Activated naive CD8-positive, alpha-beta T cell treated with anti-CD3 and anti-CD28 coated beads for 36 hours (primary cell): Measurements from ENCODE around the gene FBXL5. TPM values are rescaled to one million over a fixed set of nuclear protein-coding genes. Genes with fewer than 3 reads are reported as not detected.
A peak's percentile ranks its signal among the peaks of the same experiment; 100 is the strongest.

Experiments used
- DNase-seq: peaks from one replicate; pipeline ENCODE4 v3.0.0; 2021
- H3K27ac Mint-ChIP-seq: one replicate; pipeline ENCODE4 v1.8.0; 2022; ENCODE audit warnings: mild to moderate bottlenecking, moderate library complexity, mixed read lengths
- H3K27me3 Mint-ChIP-seq: one replicate; pipeline ENCODE4 v1.8.0; 2022; ENCODE audit warnings: mild to moderate bottlenecking, mixed read lengths
- H3K36me3 Mint-ChIP-seq: one replicate; pipeline ENCODE4 v1.8.0; 2021; ENCODE audit warnings: mild to moderate bottlenecking, mixed read lengths
- H3K4me1 Mint-ChIP-seq: one replicate; pipeline ENCODE4 v1.8.0; 2021; ENCODE audit warnings: mixed read lengths
- H3K4me3 Mint-ChIP-seq: one replicate; pipeline ENCODE4 v1.8.0; 2022; ENCODE audit warnings: mild to moderate bottlenecking, moderate library complexity, mixed read lengths
- H3K9me3 Mint-ChIP-seq: one replicate; pipeline ENCODE4 v1.8.0; 2022; ENCODE audit warnings: mixed read lengths
- total RNA-seq, 2 experiments: library from RNA; stranded (reverse); gene quantifications; one replicate each; pipeline ENCODE4 v1.2.3, GENCODE V29; 2021

FBXL5 gene
- total RNA-seq, 2 experiments from 2014 or later: 30.3 to 31.0 TPM

DNA sequence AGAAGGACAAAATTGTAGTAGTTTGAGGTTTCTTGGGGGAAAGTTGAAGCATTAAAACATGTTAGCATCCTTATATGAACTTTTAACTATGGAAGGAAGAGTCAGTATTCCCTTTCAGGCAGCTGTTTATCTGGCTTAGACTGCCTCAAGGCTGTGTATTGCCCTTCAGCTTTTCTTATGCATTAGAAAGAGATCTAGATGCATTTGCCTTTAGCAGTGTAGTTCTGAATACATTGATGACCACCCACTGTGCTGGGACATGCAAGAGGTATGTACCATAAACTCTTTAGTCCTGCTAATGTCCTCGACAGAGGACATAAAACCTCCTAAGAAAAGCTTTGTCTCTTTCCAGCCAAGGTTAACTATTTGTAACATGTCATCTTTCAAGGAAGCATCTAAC is 29.3 kb upstream of the FBXL5 start:
- DNase-seq: no peak
- Mint-ChIP-seq H3K27ac (no peak overlapping the region), H3K9me3 (no peaks in the 10 kb centered on the region), H3K36me3 (peaks cover 31% of the 10 kb centered on the region), H3K27me3 (peaks cover 7% of the 10 kb centered on the region), H3K4me3 (no peak overlapping the region), H3K4me1 (peaks cover 32% of the 10 kb centered on the region)

DNA sequence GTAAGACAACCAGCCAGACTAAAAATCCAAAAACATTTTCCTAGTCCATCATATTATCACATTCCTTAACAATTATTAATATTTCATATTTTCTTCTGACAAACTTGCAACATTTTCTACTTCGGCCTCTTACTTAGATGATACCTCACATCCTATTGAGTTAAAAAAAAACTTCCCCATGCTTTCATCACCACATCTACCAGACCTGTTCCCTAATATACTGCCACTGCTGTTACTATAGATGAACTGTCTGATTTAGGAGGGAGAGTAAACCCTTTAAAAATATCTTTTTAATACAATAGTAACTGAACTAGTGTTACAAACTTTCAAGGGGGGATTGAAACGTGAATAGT is 28.0 kb upstream of the FBXL5 start:
- Mint-ChIP-seq H3K4me3 (peak overlapping the region; percentile 99), H3K27me3 (peaks cover 8% of the 10 kb centered on the region), H3K27ac (no peak overlapping the region), H3K4me1 (peaks cover 32% of the 10 kb centered on the region), H3K36me3 (peaks cover 31% of the 10 kb centered on the region), H3K9me3 (no peaks in the 10 kb centered on the region)
- DNase-seq: no peak

DNA sequence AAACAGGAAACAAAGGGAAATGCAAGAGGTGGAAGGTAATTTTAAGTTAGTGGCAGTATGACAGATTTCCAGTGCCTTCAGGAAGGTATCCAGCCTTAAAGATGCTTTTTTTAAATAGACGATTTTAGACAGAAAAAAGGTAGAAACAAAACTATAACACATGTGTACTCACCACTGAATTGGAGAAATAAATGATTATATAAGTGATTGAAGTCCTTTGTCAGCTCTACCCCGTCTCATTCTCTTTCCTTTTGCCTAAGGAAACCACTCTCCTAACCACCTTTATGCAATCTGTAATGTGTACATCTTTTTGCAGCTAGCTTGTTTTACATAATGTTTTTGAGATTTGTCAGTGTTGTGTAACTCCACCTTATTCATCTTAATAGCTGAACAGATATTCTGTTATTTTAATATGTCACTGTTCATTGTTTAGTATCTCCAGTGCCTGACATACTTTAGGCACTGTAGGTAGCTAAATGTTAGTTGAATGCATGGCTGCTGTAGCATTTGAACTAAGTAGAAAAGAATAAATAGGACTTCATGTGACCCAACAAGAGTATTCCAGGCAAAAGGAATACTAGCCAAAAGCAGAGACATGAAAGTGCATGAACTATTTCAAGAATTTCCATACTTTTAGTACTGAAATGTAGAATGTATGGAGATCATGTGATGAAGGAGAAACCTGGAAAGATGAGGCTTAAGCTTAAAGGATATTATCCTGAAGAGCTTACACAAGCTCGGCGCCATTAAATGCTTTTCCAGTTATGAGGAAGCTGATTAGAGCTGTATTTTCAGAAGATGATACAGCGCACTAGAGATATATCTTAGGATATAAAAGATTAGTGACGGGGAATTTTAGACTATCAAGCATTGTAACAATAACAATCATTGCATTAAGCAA is 27.3 kb upstream of the FBXL5 start:
- Mint-ChIP-seq H3K27ac (peak overlapping the region; percentile 98), H3K36me3 (peaks cover 30% of the 10 kb centered on the region), H3K27me3 (peaks cover 8% of the 10 kb centered on the region), H3K4me1 (peaks cover 36% of the 10 kb centered on the region), H3K9me3 (no peaks in the 10 kb centered on the region), H3K4me3 (peak overlapping the region; percentile 99)
- DNase-seq: no peak

DNA sequence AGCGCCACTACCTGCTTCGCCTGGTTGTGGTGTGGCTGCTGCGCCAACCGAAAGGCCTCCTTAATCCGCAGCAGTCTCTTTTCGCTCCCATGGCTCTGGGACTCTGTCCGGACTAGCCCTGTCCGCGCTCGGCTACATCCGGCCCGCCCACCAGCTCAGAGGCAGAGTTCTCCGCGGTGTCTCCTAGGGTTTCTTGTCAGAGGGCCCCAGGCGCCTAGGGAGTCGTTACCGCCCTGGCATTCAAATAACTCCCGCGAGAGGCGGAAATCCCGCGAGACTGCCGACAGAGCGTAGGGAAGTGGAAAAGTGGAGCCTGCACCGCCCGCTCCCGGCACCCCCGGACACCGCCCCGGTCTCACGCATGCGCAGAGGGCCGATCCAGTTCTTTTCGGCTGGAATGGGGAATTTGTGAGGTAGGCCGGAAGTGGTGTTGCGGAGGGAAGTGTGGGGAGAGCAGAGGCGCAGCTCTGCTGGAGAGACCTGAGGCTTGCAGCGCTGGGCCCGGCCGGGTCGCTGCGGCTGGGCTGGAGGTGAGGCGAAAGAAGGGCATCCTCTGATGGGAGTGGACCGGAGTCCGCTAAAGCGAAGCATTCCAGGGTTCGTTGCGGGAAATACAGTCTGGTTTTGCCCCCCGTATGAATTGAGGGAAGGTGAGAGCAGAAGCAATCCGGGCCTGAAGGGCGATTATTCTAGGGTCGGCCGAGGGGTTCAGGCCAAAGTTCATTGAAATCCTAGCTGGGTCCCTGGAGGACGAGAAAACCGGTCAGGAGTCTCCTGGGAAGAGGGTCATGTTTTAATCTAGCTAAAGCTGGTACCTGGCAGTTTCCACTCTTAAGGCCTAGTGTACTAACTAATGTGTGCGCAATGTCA is 26.4 kb upstream of the FBXL5 start, which contains the start of gene FAM200B:
Gene FAM200B (plus strand): TSS at position 456 of the 870 bp plus-strand sequence. CDS start 5,151 bp downstream, outside the sequence.
- peak; percentile 98 for DNase-seq
- H3K36me3 Mint-ChIP-seq: peaks cover 25% of the 10 kb centered on the region
- peak within 1 kb of the TSS; percentile 99 for H3K4me3 Mint-ChIP-seq
- H3K4me1 Mint-ChIP-seq: peaks cover 39% of the 10 kb centered on the region
- peaks cover 8% of the 10 kb centered on the region for H3K27me3 Mint-ChIP-seq
- peak within 1 kb of the TSS; percentile 98 for H3K27ac Mint-ChIP-seq
- H3K9me3 Mint-ChIP-seq: no peaks in the 10 kb centered on the region

DNA sequence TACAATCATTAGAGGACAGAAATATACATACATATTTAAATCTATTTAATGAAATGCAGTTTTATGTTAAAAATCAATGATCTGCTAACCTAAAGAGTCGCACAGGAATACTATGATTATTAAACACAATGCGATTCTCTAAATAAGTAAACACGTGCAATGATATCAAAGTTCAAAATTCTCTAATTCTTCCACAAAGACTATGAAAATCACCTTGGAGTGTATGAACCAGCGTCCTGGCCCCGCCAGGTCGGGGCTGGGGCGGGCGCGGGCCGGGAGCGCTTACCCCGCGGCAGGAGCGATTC is 25.9 kb upstream of the FBXL5 start:
- Mint-ChIP-seq H3K9me3 (no peaks in the 10 kb centered on the region), H3K27me3 (peaks cover 8% of the 10 kb centered on the region), H3K4me1 (peaks cover 35% of the 10 kb centered on the region), H3K27ac (peak overlapping the region; percentile 98), H3K4me3 (peak overlapping the region; percentile 99), H3K36me3 (peaks cover 21% of the 10 kb centered on the region)
- DNase-seq: no peak

DNA sequence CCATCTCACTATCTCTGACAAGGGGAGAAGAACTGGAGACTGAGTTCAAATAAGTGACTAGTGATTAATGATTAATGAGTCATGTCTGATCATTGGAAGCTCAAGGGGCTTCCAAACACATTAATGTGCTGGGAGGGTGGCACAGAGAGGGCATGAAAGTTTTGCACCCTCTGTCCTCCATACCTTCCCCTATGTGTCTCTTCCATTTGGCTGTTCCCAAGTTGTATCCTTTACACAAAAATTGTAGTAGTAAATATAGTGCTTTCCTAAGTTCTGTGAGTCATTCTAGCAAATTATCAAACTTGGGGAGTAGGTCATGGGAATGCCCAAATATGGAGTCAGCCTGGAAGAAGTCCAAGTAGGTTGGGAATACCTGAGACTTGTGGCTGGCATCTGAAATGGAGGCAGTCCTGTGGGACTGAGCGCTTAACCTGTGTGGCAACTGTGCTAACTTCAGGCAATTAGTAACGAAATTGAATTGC is 22.4 kb upstream of the FBXL5 start:
- no peak for DNase-seq
- Mint-ChIP-seq H3K27ac (no peak overlapping the region), H3K9me3 (no peaks in the 10 kb centered on the region), H3K27me3 (peaks cover 8% of the 10 kb centered on the region), H3K36me3 (peaks cover 11% of the 10 kb centered on the region), H3K4me3 (no peak overlapping the region), H3K4me1 (peaks cover 16% of the 10 kb centered on the region)

DNA sequence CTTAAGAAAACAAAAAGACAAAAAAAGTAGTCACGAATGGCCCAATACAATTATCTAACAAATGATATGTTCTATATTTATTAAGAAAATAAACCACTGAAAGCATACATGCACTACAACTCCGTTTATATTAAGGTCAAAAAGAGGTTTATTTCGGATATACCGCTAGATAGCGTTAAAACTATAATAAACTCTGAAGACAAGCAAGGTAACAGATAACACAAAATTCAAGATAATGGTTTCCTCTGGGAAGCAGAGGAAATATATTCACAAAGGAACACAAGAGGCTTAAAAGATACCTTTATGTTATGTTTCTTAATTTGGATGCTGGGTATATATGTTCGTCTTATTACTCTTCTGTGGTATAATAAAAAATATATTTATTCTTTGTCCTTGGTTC is 21.7 kb upstream of the FBXL5 start:
- Mint-ChIP-seq H3K27ac (no peak overlapping the region), H3K9me3 (no peaks in the 10 kb centered on the region), H3K27me3 (peaks cover 8% of the 10 kb centered on the region), H3K36me3 (peaks cover 11% of the 10 kb centered on the region), H3K4me1 (peaks cover 12% of the 10 kb centered on the region), H3K4me3 (no peak overlapping the region)
- DNase-seq: no peak

DNA sequence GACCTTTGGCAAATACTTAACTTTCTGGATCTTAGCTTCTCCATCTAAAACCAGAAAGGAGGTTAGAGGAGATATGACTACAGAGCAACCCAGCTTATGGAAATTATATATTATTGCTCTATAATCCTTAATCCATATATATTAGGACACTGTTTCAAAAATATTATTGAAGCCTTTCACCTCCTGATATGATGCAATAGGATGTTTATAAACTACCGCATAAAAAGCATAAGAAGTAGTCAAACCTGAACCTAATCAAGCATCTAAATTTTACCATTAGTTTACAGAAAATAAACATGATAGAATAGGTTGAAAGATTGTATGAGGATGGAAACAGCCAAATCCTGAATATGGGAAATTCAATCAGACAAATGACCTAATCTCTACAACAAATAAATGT is 20.9 kb upstream of the FBXL5 start:
- Mint-ChIP-seq H3K9me3 (no peaks in the 10 kb centered on the region), H3K27ac (no peak overlapping the region), H3K36me3 (peaks cover 15% of the 10 kb centered on the region), H3K27me3 (peaks cover 8% of the 10 kb centered on the region), H3K4me3 (no peak overlapping the region), H3K4me1 (peaks cover 12% of the 10 kb centered on the region)
- no peak for DNase-seq

DNA sequence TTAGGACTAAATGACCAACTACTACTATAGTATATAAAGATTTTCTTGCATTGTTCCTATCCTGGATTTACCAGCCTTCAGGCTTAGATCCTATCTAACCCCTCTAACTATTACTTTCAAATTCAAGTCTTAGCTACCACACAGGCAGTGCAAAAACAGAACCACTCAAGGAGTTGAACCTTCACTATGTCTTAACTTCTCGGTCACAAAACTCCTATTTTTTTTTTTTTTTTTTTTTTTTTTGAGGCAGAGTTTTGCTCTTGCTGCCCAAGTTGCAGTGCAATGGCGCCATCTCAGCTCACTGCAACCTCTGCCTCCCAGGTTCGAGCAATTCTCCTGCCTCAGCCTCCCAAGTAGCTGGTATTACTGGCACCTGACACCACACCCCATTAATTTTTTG is 20.2 kb upstream of the FBXL5 start:
- Mint-ChIP-seq H3K27ac (no peak overlapping the region), H3K4me1 (peaks cover 12% of the 10 kb centered on the region), H3K27me3 (peaks cover 8% of the 10 kb centered on the region), H3K4me3 (no peak overlapping the region), H3K9me3 (no peaks in the 10 kb centered on the region), H3K36me3 (peaks cover 15% of the 10 kb centered on the region)
- no peak for DNase-seq

DNA sequence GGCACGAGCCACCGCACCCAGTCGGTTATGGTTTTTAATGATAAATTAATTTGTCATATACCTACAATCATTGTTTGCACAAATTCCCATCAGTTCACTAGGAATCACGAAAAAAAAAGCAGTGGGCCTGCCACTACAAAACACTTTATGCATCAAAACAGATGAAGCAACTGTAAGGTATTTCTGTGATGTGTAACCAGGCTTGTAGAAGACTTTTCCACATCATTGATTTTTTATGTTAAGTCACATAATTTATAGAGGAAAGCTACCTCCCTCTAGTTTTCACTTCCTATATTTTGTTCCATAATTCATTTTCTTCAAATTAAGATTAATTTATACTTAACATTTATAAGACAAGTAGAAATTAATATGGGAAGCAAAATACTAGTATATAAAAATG is 19.8 kb upstream of the FBXL5 start:
- H3K4me1 Mint-ChIP-seq: peaks cover 10% of the 10 kb centered on the region
- H3K9me3 Mint-ChIP-seq: no peaks in the 10 kb centered on the region
- no peak for DNase-seq
- H3K4me3 Mint-ChIP-seq: no peak overlapping the region
- peaks cover 5% of the 10 kb centered on the region for H3K27me3 Mint-ChIP-seq
- H3K27ac Mint-ChIP-seq: no peak overlapping the region
- H3K36me3 Mint-ChIP-seq: peaks cover 12% of the 10 kb centered on the region

DNA sequence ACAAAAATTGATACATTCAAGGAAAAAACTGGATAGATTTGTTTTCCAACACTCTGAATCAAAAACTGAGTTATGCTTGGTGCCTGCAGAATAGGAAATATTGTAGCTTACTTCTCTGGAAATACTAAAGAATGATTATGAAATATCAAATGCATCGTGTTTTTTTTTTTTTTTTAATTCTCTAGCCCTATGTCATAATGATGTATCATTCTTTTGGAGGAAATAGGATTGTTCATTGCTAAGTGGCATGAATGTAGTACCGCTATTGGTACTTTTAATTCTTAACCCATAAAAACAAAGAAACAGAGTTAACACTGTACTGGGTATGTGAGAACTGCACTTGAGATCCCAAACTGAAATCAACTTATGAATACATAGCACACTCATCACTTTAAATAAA is 18.9 kb upstream of the FBXL5 start:
- Mint-ChIP-seq H3K36me3 (peaks cover 8% of the 10 kb centered on the region), H3K9me3 (no peaks in the 10 kb centered on the region), H3K27me3 (no peaks in the 10 kb centered on the region), H3K27ac (no peak overlapping the region), H3K4me3 (no peak overlapping the region), H3K4me1 (peaks cover 7% of the 10 kb centered on the region)
- DNase-seq: no peak

DNA sequence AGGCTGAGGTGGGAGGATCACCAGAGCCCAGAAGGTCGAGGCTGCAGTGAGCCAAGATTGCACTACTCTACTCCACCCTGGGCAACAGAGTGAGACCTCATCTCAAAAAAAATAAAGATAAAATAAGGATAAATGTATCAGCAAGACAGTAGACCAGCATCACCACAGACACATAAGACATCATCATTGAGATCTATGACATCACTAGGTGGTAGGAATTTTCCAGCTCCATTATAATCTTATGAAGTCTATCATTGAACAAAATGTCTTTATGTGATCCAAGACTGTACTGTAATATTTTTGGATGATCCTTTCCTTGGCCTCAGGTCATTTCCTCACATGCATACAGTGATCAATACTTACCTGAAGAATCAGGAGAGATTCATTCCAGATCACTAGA is 18.2 kb upstream of the FBXL5 start:
- peaks cover 7% of the 10 kb centered on the region for H3K4me1 Mint-ChIP-seq
- no peak overlapping the region for H3K27ac Mint-ChIP-seq
- H3K9me3 Mint-ChIP-seq: no peaks in the 10 kb centered on the region
- no peak overlapping the region for H3K4me3 Mint-ChIP-seq
- H3K36me3 Mint-ChIP-seq: peaks cover 8% of the 10 kb centered on the region
- DNase-seq: no peak
- H3K27me3 Mint-ChIP-seq: no peaks in the 10 kb centered on the region

DNA sequence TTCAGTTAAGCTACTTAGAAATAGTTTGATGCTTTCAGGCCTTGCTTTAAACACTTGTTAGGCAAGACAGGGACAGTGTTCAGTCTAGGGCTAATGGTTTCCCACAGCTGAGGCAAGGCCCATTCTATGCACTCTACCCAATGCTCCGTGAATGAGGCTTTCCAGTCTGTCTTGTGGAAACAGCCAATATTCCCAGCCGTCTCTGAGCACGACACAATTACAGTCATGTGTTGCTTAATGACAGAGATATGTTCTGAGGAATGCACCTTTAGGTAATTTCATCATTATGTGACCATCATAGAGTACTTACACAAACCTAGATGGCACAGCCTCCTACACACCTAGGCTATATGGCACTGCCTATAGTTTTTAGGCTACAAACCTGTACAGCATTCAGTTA is 16.9 kb upstream of the FBXL5 start:
- Mint-ChIP-seq H3K9me3 (no peaks in the 10 kb centered on the region), H3K36me3 (peaks cover 8% of the 10 kb centered on the region), H3K4me1 (no peaks in the 10 kb centered on the region), H3K4me3 (no peak overlapping the region), H3K27me3 (no peaks in the 10 kb centered on the region), H3K27ac (no peak overlapping the region)
- DNase-seq: no peak

DNA sequence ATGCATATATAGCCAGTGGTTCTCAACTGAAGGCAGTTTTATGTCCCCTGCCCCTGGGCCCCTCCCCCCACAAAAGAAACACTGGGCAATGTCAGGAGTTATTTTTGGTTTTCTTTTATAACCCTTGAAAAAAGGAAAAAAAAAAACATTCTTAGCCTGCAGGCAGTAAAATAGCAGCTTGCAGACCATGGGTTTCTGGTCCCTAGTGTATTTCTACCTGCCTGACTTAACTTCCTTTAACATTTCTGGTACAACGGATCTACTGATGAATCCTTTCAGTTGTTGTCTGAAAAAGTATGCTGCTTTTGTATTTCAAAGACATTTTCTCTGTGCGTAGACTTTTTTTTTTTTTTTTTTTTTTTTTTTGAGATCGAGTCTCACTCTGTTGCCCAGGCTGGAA is 15.4 kb upstream of the FBXL5 start:
- Mint-ChIP-seq H3K9me3 (no peaks in the 10 kb centered on the region), H3K36me3 (peaks cover 18% of the 10 kb centered on the region), H3K4me3 (no peak overlapping the region), H3K27ac (no peak overlapping the region), H3K27me3 (no peaks in the 10 kb centered on the region), H3K4me1 (peaks cover 2% of the 10 kb centered on the region)
- no peak for DNase-seq
